GM12874 (cell line): Measurements from ENCODE around the gene HAUS5.

Source experiments
- TF ChIP-seq, protein P1 (sequence below): IDR thresholded peaks from 2 replicates; pipeline ENCODE4 v1.5.1; 2011; ENCODE audit warnings: low read depth, mild to moderate bottlenecking, control low read depth, low read length, moderate library complexity; ENCODE audit not compliant: insufficient read depth

The HAUS5 gene

DNA sequence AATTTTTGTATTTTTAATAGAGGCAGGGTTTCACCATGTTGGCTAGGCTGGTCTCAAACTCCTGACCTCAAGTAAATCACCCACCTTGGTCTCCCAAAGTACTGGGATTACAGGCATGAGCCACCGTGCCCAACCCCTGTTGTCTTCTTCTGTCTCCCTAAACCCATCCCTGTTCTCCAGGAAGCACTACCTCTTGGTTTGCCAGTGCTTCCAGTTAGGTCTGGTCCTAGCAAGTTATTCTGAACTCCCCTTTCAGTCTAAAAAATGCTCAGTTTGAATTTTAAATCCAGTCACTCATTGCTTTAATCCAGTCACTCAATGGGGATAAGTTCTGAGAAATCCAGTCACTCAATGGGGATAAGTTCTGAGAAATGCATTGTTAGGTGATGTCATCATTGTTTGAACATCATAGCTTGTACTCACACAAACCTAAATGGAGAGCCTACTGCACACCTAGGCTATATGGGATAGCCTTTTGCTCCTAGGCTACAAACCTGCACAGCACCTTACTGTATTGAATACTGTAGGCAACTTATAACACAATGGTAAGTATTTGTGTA is 41.0 kb upstream of the HAUS5 start:
- TF ChIP-seq, protein P1, sequence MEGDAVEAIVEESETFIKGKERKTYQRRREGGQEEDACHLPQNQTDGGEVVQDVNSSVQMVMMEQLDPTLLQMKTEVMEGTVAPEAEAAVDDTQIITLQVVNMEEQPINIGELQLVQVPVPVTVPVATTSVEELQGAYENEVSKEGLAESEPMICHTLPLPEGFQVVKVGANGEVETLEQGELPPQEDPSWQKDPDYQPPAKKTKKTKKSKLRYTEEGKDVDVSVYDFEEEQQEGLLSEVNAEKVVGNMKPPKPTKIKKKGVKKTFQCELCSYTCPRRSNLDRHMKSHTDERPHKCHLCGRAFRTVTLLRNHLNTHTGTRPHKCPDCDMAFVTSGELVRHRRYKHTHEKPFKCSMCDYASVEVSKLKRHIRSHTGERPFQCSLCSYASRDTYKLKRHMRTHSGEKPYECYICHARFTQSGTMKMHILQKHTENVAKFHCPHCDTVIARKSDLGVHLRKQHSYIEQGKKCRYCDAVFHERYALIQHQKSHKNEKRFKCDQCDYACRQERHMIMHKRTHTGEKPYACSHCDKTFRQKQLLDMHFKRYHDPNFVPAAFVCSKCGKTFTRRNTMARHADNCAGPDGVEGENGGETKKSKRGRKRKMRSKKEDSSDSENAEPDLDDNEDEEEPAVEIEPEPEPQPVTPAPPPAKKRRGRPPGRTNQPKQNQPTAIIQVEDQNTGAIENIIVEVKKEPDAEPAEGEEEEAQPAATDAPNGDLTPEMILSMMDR: no peak

DNA sequence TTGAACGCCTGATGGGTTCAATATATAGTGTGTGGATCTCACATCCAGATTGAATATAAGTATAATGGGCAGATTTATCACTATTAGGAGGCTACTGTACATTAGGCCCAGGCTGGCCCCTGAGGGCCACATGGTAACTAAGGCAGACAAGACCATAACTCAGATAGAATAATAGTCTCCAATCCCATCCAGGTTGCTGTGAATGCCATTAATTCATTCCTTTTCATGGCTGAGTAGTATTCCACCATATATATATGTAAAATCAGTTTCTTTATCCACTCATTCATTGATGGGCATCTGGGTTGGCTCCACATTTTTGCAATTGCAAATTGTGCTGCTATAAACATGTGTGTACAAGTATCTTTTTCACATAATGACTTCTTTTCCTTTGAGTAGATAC is 34.6 kb upstream of the HAUS5 start:
- TF ChIP-seq, protein P1: no peak

GRCh38 chr19:35578707-35579106 is 33.8 kb upstream of the HAUS5 start:
- TF ChIP-seq, protein P1: no peak

DNA sequence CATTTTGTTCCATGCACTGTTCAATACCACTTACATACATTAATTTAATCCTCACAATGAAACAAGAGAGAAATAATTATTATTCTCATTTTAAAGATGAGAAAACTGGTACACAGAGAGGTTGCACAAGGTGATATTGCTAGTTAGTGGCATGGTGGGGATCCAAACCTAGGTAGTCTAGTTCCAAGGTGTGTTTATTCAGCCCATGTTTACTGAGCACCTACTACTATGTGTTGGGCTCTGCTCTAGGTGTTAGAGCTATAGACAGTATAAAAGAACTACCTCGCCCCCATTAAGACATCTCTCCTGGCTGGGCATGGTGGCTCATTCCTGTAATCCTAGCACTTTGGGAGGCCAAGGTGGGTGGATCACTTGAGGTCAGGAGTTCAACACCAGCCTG is 29.8 kb upstream of the HAUS5 start:
- TF ChIP-seq, protein P1: no peak

DNA sequence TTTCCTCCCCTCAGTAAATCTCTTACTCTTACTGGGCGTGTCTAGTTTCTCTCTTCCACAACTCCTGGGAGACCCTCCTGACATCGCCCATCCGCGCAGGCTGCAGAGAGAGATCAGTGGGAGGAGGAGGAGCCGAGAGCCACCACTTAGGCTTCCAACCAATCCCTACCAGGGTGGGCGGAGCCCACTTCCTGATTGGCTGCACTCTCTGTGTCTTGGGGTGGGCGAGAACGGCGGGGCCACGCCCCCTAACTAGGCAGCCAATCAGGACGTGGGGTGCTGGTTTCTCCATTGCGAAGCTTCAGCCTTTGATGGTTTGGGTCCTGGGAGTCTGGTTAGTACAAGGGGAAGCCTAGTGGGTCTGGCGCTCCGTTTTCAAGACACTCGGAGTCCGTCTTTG is 26.7 kb upstream of the HAUS5 start, which contains the start of gene PMIS2:
PMIS2 (plus strand) TSS at position 326 of the 400 bp plus-strand sequence. CDS start 87 bp downstream, outside the sequence.
- TF ChIP-seq, protein P1: no peak

GRCh38 chr19:35587321-35587720 is 25.2 kb upstream of the HAUS5 start:
- TF ChIP-seq, protein P1: no peak

- TF ChIP-seq, protein P1: no peak
These were observed 21.7 kb upstream of the HAUS5 start for GRCh38 chr19:35590875-35591274.

GRCh38 chr19:35592226-35592625 is 20.3 kb upstream of the HAUS5 start:
- TF ChIP-seq, protein P1: peak; percentile 63
